Sigmoid colon (tissue), 4 donors: ENCODE measurements around the gene EXOC3L4.

ENCODE experiments used
- CTCF ChIP-seq, 4 experiments: fragments of 450-650 bp in 3 of 4; fragments of 200-600 bp in 1 of 4; IDR thresholded peaks; one replicate each; pipeline ENCODE4 v1.5.1; 2016 to 2019; ENCODE audit warnings: antibody characterized with exemption in 4 of 4, mild to moderate bottlenecking in 3 of 4, moderate library complexity in 2 of 4
- EP300 ChIP-seq, 4 donors: sonication (generic); formaldehyde crosslinking; IDR thresholded peaks; one replicate each; pipeline ENCODE4 v1.6.1; 2017; ENCODE audit warnings: antibody characterized with exemption in 4 of 4
- POLR2A ChIP-seq, 2 donors: fragments of 450-650 bp; IDR thresholded peaks; one replicate each; pipeline ENCODE4 v1.6.1; 2016; ENCODE audit warnings: antibody characterized with exemption in 2 of 2, mild to moderate bottlenecking in 2 of 2, moderate library complexity in 2 of 2
- POLR2AphosphoS5 ChIP-seq, 4 donors: sonication (generic); formaldehyde crosslinking; IDR thresholded peaks; one replicate each; pipeline ENCODE4 v1.6.1; 2017; ENCODE audit warnings: antibody characterized with exemption in 4 of 4

- TF ChIP-seq POLR2A (IDR thresholded peaks at IDR 0.05): no peak
- no peak for TF ChIP-seq CTCF (IDR thresholded peaks at IDR 0.05)
- no peak for TF ChIP-seq POLR2AphosphoS5 (IDR thresholded peaks at IDR 0.05)
- no peak for TF ChIP-seq EP300 (IDR thresholded peaks at IDR 0.05)
These were observed 38.0 kb upstream of the EXOC3L4 start for GRCh38 chr14:103056322-103057027.
